NCI-H1092 treated with DMSO at 0.1 percent for 48 hours (cell line): ENCODE results near the gene COPG1.

ENCODE experiments used
- DNase-seq: peaks from one replicate; lab custom pipeline; 2025; lab: John Stamatoyannopoulos, UW

The COPG1 gene

GRCh38 chr3:129313665-129314385 is 64.4 kb downstream of the COPG1 start:
- DNase-seq = no peak

DNA sequence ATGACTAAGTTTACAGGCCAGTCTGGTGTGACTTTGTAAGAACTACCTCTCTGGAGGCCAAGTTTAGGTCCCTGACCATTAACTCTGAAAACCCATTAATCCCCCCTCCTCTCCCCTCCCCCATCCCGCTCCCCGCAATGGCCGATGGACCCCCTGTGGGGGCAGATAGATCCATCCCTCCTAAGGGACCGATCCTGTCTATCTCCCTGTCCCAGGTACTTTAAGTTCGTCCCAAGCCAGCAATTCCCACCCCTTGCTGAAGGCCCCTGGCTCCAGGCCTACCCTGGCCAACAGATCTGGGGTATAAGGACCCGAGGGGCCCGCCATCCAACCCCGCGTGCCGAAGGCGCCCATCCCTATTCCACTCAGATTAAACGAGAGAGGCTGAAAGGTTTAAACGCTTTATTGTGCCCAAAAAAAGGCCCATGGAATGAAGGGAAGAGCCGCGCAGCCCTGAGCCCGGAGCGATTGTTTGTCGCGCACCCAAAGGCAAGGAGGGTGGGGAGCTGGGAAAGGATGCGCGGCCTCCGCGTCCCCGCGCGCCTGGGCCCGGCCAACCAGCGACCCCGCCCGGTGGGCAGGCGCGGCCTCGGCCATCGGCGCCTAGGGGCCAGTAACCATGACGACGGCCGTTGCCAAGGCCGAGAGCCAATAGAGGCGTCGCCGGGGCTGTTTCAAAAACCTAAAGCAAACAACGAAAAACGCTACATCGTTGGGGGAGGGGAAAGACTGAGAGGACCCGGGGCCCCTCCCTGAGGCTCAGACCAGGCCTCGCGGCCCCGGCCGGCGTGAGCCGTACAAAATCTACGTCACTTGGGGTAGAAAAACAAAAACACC is 65.2 kb downstream of the COPG1 start:
- peak; percentile 93 for DNase-seq

DNA sequence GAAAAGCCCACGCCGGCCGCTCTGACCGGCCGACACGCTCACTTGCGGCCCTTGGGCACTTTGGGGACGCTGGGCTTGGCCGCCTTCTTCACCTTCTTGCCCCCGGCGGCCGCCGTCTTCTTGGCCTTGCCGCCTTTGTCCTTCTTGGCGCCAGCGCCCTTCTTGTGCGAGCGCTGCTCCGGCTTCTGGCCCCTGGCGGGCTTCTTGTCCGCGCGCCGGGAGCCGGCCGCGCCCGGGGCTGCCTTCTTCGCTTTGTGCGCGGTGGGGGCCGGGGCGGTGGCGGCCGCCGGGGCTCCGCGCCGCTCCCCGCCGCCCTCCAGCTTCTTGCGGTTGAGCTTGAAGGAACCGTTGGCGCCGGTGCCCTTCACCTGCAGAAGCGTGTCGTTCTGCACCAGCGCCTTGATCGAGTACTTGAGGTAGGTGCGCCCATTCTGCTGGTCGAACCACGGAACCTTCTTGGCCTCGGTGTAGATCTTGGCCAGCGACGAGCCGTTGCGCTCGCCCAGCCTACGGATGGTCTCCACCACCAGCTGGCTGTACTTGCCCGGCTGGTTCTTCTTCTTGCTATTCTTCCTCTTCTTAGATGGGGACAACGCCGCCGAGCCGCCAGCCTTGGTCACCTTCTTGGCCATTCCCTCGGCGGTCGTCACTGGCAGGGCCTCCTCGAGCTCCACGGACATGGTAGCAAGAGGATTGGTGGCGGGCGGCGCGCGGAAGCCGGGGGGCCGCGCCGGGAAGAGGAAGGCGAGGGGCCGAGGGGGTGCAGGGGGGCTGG is 66.0 kb downstream of the COPG1 start:
- DNase-seq = peak; percentile 28

DNA sequence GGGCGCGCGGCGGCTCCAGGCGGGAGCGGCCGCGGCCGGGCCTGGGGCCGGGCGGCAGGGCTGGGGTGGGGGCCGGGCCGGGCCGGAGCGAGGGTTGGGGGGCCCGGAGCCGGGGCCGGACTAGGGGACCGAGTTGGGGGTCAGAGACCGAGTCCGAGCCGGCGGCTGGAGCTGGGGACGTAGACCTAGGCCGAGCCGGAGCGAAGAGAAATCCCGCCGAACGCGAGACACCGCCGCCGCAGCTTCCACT is 66.5 kb downstream of the COPG1 start:
- no peak for DNase-seq

DNA sequence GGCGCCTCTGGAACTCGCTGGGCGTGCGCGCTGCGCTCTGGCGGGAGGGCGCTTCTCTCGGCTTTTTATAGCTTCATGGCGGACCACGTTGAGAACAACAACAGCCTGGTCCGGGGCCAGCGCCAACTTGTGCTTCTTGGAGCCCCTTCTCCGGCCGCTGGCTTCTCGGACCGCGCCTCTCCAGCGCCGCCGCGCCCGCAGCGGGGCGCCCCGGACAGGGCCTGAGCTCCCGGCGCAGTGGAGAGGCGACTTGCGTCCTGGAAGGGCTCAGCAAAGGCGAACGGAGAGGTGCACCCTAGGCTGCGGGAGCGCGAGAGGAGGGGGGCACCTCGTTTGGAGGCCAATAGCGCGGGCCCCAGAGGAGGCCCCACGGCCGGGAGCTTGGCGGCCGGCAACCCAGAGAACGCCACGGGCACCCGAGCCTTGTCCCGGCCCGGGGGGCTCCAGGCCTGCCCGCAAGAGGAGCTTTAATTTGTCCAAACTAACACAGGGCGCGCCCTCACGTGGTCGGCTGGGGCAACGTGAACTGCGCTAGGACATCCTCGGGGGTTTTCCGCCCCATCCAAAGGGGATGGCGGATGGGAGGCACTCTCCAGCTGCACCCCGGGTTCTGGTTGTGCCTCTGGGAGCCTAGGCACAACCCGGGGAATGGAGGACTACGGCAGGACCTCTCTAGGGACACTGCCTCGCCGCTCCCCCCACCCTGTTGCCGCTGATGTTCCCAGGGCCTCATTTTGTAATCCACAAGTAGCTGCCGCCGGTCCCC is 67.0 kb downstream of the COPG1 start:
- peak; percentile 69 for DNase-seq

- no peak for DNase-seq
These were observed 67.8 kb downstream of the COPG1 start for GRCh38 chr3:129317014-129317771.

GRCh38 chr3:129317848-129318247 is 68.4 kb downstream of the COPG1 start:
- no peak for DNase-seq

DNA sequence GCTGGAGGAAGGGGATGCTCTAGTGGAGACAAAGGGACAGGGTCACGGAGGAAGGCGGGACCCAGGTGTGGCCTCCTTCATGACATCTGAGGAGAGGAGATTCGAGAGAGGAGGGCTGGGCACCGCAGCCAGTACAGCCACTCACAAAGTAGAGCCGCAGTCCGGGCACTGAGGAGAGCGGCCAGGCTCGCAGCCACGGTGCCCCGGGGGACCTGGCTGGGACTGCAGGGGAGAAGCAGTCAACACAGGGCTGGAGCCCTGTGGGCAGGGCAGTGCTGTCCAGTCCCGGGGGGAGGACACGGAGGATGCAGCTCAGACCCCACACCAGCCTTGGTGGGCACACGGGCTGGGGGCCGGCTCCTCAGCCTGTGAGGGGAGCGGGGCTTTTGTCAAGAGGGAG is 69.5 kb downstream of the COPG1 start:
- DNase-seq = no peak

DNA sequence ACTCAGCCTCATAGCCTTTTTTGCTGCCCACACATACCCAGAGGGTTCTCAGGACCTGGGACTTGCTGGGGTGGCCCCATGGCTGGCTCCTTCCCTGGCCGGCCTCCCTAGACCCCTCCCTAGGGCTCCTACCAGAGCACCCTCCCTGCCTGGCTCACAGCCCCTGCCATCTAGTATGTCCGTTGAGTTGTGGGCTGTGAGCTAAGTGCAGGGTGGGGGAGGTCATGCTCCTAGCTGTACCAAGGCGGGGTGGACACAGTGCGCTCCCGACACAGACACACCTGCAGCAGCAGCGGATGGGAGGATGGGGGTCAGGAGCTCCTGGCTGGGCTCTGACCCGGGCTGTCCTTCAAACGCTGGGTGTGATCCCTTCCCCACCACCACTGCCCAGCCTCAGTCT is 70.9 kb downstream of the COPG1 start:
- no peak for DNase-seq

GRCh38 chr3:129320825-129321487 is 71.5 kb downstream of the COPG1 start:
- no peak for DNase-seq

- DNase-seq = no peak
These were observed 72.5 kb downstream of the COPG1 start for GRCh38 chr3:129321887-129322286.

DNA sequence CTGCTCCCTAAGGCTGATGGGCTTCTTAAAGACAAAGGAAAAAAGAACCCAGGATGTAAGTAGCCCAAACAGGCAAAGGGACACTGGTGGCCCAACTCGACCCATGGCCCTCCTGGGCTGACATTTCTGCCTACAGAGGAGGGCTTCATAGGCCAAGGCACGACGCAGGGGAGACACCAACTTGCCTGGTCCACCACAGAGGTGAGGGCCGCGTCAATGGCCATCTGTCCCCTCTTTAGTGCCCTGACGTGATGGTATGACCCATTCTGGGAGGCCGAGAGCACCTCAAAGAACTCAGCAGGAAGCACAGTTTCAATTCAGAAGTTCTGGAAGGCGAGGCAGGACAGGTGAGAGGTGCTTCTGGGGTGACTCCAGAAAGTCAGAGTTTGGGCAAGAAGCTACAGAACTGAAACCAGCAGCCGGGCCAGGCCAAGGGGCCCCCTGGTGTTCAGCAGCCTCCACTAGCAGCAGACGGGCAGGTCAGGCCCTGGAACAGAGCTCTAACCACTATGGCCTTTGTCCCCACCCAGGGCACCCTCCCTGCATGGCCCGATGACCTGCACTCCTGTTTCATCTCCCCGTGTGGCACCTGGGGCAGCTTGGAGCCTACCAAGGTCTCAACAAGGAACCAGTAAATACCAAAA is 74.4 kb downstream of the COPG1 start:
- no peak for DNase-seq

DNA sequence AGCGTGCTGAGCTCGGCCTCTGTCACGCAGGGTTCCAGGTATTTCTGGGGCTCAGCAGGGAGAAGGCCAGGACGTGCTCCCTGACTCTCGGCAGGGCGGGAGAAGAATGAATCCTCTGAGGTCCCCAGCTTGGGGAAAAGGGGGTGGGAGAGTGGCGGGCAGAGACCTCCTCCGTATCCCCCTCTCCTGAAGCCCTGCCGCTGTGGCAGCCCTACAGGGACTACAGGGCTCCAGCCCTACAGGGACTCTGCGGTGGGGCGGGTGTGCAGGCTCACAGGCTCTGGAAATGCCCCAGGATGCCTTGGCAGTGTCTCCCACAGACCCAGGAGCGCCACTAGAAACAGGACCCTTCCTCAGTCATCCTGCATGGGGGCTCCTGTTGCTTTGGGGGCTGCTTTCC is 75.4 kb downstream of the COPG1 start:
- no peak for DNase-seq

DNA sequence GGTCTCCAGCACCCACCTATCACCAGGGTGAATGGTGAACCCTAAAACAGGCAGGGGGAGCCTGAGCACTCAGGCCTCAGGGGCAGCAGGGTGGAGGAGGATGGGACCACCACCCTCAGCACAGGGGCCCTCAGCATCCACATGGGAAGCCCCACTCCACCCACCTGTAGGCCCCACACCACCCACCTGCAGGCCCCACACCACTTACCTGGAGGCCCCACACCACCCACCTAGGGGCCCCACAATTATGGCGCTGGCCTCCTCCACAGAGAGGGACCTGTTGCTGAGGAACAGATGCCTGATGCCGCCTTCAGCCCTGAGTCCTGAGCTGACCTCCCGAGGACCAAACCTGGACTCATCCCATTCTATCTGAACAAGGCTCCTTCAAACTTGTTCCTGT is 76.0 kb downstream of the COPG1 start:
- no peak for DNase-seq

DNA sequence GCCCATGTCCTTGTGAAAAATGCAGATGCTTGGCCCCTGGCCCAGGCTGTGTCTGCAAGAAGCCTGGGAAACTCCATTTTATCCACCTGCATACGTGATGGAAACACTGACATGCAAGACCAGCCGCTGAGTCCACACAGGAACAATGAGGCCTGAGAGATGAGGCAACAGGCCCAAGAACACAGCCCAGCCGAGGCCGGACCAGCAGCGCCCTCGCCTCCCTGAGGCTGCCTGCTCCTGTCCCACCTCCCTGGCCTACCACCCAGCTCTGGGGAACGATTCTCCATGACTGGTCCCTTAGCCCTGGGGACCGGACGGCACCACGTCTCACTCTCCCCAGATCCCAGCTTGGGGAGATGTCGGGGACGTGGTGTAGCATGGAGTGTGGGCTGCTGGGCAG is 76.7 kb downstream of the COPG1 start:
- no peak for DNase-seq

GRCh38 chr3:129326595-129326994 is 77.2 kb downstream of the COPG1 start:
- DNase-seq = no peak
